GM10266 (cell line): Measurements from ENCODE around the gene LGALS7B.
"Not testable (repeated sequence)": the region's sequence is repeated elsewhere in the genome, so short reads cannot be mapped to it uniquely, and the experiment has no call there.

Source experiments
- DNase-seq: peaks from one replicate; pipeline ENCODE4 v3.0.0; 2012; ENCODE audit errors: extremely low spot score
- TF ChIP-seq, protein P1 (sequence below): IDR thresholded peaks from 2 replicates; pipeline ENCODE4 v1.5.1; 2012; ENCODE audit warnings: mild to moderate bottlenecking, low read depth; ENCODE audit not compliant: control insufficient read depth, insufficient read depth; ENCODE audit errors: missing control alignments

LGALS7B gene

DNA sequence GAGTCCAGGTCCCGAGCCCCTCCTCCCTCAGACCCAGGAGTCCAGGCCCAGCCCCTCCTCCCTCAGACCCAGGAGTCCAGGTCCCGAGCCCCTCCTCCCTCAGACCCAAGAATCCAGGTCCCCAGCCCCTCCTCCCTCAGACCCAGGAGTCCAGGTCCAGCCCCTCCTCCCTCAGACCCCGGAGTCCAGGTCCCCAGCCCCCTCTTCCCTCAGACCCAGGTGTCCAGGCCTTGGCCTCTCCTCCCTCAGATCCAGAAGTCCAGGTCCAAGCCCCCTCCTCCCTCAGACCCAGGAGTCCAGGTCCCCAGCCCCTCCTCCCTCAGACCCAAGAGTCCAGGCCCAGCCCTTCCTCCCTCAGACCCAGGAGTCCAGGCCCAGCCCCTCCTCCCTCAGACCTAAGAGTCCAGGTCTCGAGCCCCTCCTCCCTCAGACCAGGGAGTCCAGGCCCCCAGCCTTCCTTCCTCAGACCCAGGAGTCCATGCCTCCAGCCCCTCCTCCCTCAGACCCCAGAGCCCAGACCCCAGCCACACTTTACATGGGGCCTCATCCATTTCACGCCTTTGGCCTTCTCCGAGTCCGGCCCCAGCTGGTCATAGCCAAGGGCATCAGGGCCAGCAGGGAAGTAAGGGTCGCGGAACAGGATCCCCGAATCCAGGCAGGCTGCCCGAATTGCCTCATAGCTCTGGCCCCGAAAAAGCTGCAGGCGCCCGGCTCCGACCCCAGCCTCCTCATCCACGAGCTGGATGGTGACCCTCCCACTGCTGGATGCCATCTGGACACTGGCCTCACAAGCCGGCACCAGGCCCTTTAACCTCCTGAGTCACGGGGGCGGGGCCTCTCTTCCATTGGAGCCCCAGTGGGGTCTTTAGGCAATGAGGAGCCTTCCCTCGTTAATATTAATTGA lies 45.4 kb upstream of the LGALS7B start:
- TF ChIP-seq, protein P1, sequence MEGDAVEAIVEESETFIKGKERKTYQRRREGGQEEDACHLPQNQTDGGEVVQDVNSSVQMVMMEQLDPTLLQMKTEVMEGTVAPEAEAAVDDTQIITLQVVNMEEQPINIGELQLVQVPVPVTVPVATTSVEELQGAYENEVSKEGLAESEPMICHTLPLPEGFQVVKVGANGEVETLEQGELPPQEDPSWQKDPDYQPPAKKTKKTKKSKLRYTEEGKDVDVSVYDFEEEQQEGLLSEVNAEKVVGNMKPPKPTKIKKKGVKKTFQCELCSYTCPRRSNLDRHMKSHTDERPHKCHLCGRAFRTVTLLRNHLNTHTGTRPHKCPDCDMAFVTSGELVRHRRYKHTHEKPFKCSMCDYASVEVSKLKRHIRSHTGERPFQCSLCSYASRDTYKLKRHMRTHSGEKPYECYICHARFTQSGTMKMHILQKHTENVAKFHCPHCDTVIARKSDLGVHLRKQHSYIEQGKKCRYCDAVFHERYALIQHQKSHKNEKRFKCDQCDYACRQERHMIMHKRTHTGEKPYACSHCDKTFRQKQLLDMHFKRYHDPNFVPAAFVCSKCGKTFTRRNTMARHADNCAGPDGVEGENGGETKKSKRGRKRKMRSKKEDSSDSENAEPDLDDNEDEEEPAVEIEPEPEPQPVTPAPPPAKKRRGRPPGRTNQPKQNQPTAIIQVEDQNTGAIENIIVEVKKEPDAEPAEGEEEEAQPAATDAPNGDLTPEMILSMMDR = no peak

DNA sequence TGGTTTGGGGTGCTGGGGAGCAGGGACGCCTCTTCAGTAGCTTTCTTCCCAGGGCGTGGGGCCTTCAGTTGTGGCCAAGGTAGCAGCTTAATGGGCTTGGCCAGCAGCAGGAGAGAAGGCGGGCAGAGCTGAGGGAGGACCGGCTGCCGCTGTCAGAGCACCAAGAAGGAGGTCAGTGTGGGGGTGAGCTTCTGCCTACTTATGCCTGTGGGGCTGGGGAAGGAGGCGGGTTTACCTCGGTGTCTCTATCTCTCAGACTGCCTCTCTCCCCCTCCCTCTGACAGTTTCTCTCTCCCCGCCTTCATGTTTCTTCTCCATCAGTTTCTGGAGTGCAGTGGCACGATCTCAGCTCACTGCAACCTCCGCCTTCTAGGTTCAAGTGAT lies 44.7 kb upstream of the LGALS7B start, which contains the start of gene CAPN12:
Gene CAPN12, minus strand, starts transcription at position 177 of the 384 bp plus-strand sequence. CDS start 309 bp downstream, outside the sequence.
- TF ChIP-seq, protein P1 = no peak
- no peak for DNase-seq

More for the DNA sequence above, 45.4 kb upstream of the LGALS7B start:
- no peak for DNase-seq

DNA sequence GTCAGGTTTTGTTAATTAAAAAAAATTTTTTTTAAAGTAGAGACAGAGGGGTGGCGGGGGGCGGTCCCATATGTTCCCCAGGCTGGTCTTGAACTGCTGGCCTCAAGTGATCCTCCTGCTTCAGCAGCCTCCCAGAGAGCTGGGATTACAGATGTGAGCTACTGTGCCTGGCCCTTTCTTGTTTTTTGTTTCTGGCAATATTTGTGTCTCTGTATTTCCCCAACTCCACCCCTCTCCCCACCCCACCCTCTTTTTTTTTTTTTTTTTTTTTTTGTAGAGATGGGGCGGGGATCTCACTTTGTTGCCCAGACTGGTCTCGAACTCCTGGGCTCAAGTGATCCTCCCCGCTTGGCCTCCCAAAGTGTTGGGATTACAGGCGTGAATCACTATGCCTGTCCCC lies 44.1 kb upstream of the LGALS7B start:
- TF ChIP-seq, protein P1 = no peak
- no peak for DNase-seq

DNA sequence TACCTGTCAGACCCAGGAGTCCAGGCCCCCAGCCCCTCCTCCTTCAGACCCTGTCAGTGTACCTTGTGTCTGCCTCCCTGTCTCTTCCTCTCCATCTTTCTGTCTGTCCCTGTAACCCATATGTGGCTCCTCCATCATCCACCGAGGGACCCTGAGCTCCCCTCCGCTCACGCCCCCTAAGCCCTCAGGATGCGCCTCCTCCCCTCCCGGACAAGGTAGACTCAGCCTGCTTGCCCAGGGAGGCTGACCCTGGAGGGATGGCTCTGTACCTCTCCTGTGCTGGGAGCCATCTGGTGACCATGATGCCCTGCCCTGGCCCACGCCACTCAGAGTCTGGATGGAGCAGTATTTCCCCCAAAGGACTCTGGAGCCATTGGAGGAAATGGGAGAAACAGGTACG lies 43.7 kb upstream of the LGALS7B start:
- TF ChIP-seq, protein P1 = no peak
- no peak for DNase-seq

DNA sequence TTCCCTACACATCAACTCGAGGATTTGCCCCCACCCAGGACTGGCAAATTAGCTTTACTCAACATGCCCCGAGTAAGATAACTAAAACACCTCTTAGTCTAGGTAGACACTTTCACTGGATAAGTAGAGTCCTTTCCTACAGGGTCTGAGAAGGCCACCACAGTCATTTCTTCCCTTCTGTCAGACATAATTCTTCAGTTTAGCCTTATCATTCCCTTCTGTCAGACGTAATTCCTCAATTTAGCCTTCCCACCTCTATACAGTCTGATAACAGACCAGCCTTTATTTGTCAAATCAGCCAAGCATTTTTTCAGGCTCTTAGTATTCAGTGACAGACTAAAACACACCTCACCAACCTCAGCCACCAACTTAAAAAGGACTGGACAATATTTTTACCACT lies 35.2 kb upstream of the LGALS7B start:
- not testable (repeated sequence) for DNase-seq

DNA sequence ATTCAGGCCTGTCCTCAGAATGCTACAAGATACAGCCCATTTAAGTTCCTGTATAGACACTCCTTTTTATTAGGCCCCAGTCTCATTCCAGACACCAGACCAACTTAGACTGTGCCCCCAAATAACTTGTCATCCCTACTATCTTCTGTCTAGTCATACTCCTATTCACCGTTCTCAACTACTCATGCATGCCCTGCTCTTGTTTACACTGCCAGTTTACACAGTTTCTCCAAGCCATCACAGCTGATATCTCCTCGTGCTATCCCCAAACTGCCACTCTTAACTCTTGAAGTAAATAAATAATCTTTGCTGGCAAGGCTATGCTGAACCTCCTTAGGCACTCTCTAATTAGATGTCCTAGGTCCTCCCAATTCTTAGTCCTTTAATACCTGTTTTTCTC lies 34.8 kb upstream of the LGALS7B start:
- DNase-seq = not testable (repeated sequence)

DNA sequence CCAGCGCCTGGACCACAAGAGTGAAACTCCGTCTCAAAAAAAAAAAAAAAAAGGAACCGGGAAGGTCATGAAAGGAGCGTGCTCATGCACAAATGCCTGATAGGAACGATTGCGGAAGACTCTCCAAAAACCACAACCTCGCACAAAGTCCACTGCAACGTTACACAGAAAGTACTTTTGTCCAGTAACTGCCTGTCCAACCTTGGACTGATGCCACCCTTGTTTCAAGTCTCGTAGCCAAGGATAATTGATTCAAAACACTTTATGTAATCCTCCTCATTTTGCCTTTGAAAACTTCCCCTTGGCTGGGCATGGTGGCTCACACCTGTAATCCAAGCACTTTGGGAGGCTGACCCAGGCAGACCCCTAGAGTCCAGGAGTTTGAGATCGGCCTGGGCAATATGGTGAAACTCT lies 29.4 kb upstream of the LGALS7B start:
- TF ChIP-seq, protein P1 = no peak
- no peak for DNase-seq

DNA sequence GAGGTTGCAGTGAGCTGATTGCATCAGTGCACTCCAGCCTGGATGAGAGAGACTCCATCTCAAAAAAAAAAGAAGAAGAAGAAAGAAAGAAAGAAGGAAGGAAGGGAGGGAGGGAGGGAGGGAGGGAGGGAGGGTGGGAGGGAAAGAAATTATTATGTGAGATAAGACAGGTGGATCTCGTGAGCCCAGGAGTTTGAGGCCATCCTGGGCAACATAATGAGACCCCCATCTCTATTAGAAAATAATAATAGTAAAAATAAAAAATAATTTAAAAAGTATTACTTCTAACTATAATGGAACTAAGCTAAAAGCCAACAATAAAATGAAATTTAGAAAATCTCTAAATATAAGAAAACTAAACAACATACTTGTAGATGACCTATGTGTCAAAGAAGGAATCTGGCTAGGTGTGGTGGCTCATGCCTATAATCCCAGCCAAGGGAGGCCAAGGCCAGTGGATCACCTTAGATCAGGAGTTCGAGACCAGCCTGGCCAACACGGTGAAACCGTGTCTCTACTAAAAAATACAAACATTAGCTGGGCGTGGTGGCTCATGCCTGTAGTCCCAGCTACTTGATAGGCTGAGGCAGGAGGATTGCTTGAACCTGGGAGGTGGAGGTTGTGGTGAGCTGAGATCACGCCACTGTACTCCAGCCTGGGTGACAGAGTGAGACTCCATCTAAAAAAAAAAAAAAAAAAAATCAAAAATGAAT lies 28.0 kb upstream of the LGALS7B start:
- DNase-seq = not testable (repeated sequence)

DNA sequence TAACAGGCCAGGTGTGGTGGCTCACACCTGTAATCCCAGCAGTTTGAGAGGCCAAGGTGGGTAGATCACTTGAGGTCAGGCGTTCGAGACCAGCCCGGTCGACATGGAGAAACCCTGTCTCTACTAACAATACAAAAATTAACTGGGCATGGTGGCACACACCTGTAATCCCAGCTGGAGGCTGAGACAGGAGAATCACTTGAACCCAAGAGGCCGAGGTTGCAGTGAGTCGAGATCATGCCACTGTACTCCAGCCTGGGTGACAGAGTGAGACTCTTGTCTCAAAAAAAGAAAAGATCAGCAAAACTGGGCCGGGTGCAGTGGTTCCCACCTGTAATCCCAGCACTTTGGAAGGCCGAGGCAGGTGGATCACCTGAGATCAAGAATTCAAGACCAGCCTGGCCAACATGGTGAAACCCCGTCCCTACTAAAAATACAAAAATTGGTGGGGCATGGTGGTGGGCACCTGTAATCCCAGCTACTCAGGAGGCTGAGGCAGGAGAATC lies 27.1 kb upstream of the LGALS7B start:
- not testable (repeated sequence) for DNase-seq
